ENCODE measurements around the gene UXT. TPM values are rescaled to one million over a fixed set of nuclear protein-coding genes. Genes with fewer than 3 reads are reported as not detected.

The UXT gene
- total and polyA plus RNA-seq, 9 of the 15 experiments (the other 6 are each of a cell fraction or from before 2014, with no cell fraction given), result 141 to 300 (median 204) TPM

- TF ChIP-seq EP400 (IDR thresholded peaks at IDR 0.05) (no peak), TEAD2 (tag; IDR thresholded peaks at IDR 0.05) (no peak), GATA2 (CRISPR knock-in tag; IDR thresholded peaks at IDR 0.05) (peak; percentile 29; the same call in 1 of the 2 replicates), HLTF (IDR thresholded peaks at IDR 0.05) (no peak), ZKSCAN1 (IDR thresholded peaks at IDR 0.05; ENCODE audit: low read depth, low read length) (no peak), PCBP2 (IDR thresholded peaks at IDR 0.05; ENCODE audit: low read depth, low read length, poor library complexity, severe bottlenecking) (no peak), ZBTB26 (CRISPR knock-in tag; IDR thresholded peaks at IDR 0.05) (no peak), SLC30A9 (CRISPR knock-in tag; IDR thresholded peaks at IDR 0.05) (no peak), HINFP (tag; conservative IDR thresholded peaks at IDR 0.05; ENCODE audit: low read depth) (no peak), ADNP (tag; IDR thresholded peaks at IDR 0.05) (peak; percentile 91), TAF9B (IDR thresholded peaks at IDR 0.05; ENCODE audit: partially characterized antibody) (no peak)
These were observed 688 bp downstream of the UXT start (continued) for GRCh38 chrX:47658301-47658683.
